Activated T-helper 17 cell treated with anti-CD3 and anti-CD28 coated beads, Interleukin-2, amount 50 U/mL, for 72 hours (primary cell): ENCODE measurements around the gene SF3B3. TPM values are rescaled to one million over a fixed set of nuclear protein-coding genes. Genes with fewer than 3 reads are reported as not detected.
"Not testable (repeated sequence)": the region's sequence is repeated elsewhere in the genome, so short reads cannot be mapped to it uniquely, and the experiment has no call there.

Source experiments
- ATAC-seq: fragments of 150-1000 bp; cut with Tn5 transposase; replicated peaks from 2 replicates; pipeline ENCODE4 v1.10.0; 2021; ENCODE audit warnings: mild to moderate bottlenecking, moderate library complexity
- H3K27ac Mint-ChIP-seq: one replicate; pipeline ENCODE4 v1.8.0; 2022; ENCODE audit warnings: mixed read lengths
- H3K27me3 Mint-ChIP-seq: one replicate; pipeline ENCODE4 v1.8.0; 2022; ENCODE audit warnings: mixed read lengths
- H3K36me3 Mint-ChIP-seq: one replicate; pipeline ENCODE4 v1.8.0; 2022; ENCODE audit warnings: low read depth, mild to moderate bottlenecking, mixed read lengths
- H3K4me1 Mint-ChIP-seq: one replicate; pipeline ENCODE4 v1.8.0; 2022; ENCODE audit warnings: mixed read lengths
- H3K4me3 Mint-ChIP-seq: one replicate; pipeline ENCODE4 v1.8.0; 2022; ENCODE audit warnings: mild to moderate bottlenecking, mixed read lengths
- H3K9me3 Mint-ChIP-seq: one replicate; pipeline ENCODE4 v1.8.0; 2022; ENCODE audit warnings: mixed read lengths
- total RNA-seq, 2 donors: library from RNA; stranded (reverse); gene quantifications; one replicate each; pipeline ENCODE4 v1.2.3, GENCODE V29; 2022

The SF3B3 gene
- total RNA-seq, 2 donors from 2014 or later: 343 to 576 TPM

- H3K9me3 Mint-ChIP-seq: no peaks in the 10 kb centered on the region
- H3K27me3 Mint-ChIP-seq: no peaks in the 10 kb centered on the region
- peaks cover 21% of the 10 kb centered on the region for H3K4me1 Mint-ChIP-seq
- H3K27ac Mint-ChIP-seq: peak overlapping the region; percentile 79
- ATAC-seq: no peak
- peak overlapping the region; percentile 100 for H3K4me3 Mint-ChIP-seq
- H3K36me3 Mint-ChIP-seq: peaks cover 94% of the 10 kb centered on the region
Observed at GRCh38 chr16:70527315-70527996, 3.8 kb downstream of the SF3B3 start.

- no peaks in the 10 kb centered on the region for H3K9me3 Mint-ChIP-seq
Observed at GRCh38 chr16:70529051-70529777, 5.6 kb downstream of the SF3B3 start.

GRCh38 chr16:70529954-70530353 is 6.3 kb downstream of the SF3B3 start:
- H3K4me1 Mint-ChIP-seq: peaks cover 30% of the 10 kb centered on the region
- not testable (repeated sequence) for H3K27me3 Mint-ChIP-seq, H3K27ac Mint-ChIP-seq, H3K4me3 Mint-ChIP-seq, ATAC-seq, H3K9me3 Mint-ChIP-seq
- peaks cover 100% of the 10 kb centered on the region for H3K36me3 Mint-ChIP-seq

More at GRCh38 chr16:70529051-70529777, 5.6 kb downstream of the SF3B3 start:
- Mint-ChIP-seq H3K4me3 (peak overlapping the region; percentile 100), H3K27me3 (no peaks in the 10 kb centered on the region), H3K27ac (peak overlapping the region; percentile 38), H3K36me3 (peaks cover 100% of the 10 kb centered on the region), H3K4me1 (peaks cover 28% of the 10 kb centered on the region)
- ATAC-seq: no peak

- Mint-ChIP-seq H3K27me3 (no peaks in the 10 kb centered on the region), H3K4me3 (no peak overlapping the region), H3K27ac (peak overlapping the region; percentile 14), H3K9me3 (no peaks in the 10 kb centered on the region), H3K4me1 (peaks cover 22% of the 10 kb centered on the region), H3K36me3 (peaks cover 100% of the 10 kb centered on the region)
- ATAC-seq: no peak
Observed at GRCh38 chr16:70534971-70535370, 11.4 kb downstream of the SF3B3 start.

GRCh38 chr16:70540994-70541393 is 17.4 kb downstream of the SF3B3 start:
- H3K9me3 Mint-ChIP-seq: no peaks in the 10 kb centered on the region
- no peak for ATAC-seq
- no peak overlapping the region for H3K27ac Mint-ChIP-seq
- no peak overlapping the region for H3K4me3 Mint-ChIP-seq
- peaks cover 11% of the 10 kb centered on the region for H3K4me1 Mint-ChIP-seq
- H3K36me3 Mint-ChIP-seq: peaks cover 100% of the 10 kb centered on the region
- H3K27me3 Mint-ChIP-seq: no peaks in the 10 kb centered on the region

GRCh38 chr16:70544548-70544947 is 20.9 kb downstream of the SF3B3 start:
- no peaks in the 10 kb centered on the region for H3K27me3 Mint-ChIP-seq
- H3K4me1 Mint-ChIP-seq: no peaks in the 10 kb centered on the region
- no peaks in the 10 kb centered on the region for H3K9me3 Mint-ChIP-seq
- peaks cover 100% of the 10 kb centered on the region for H3K36me3 Mint-ChIP-seq
- H3K27ac Mint-ChIP-seq: no peak overlapping the region
- no peak for ATAC-seq
- H3K4me3 Mint-ChIP-seq: no peak overlapping the region

GRCh38 chr16:70548936-70549335 is 25.3 kb downstream of the SF3B3 start:
- H3K9me3 Mint-ChIP-seq: no peaks in the 10 kb centered on the region
- H3K27me3 Mint-ChIP-seq: no peaks in the 10 kb centered on the region
- peaks cover 100% of the 10 kb centered on the region for H3K36me3 Mint-ChIP-seq
- peak overlapping the region; percentile 15 for H3K27ac Mint-ChIP-seq
- H3K4me1 Mint-ChIP-seq: peaks cover 5% of the 10 kb centered on the region
- H3K4me3 Mint-ChIP-seq: no peak overlapping the region
- ATAC-seq: no peak

GRCh38 chr16:70550082-70550481 is 26.5 kb downstream of the SF3B3 start:
- Mint-ChIP-seq H3K4me1 (peaks cover 5% of the 10 kb centered on the region), H3K36me3 (peaks cover 100% of the 10 kb centered on the region), H3K27ac (no peak overlapping the region), H3K4me3 (no peak overlapping the region), H3K27me3 (no peaks in the 10 kb centered on the region), H3K9me3 (no peaks in the 10 kb centered on the region)
- no peak for ATAC-seq

GRCh38 chr16:70551788-70552187 is 28.2 kb downstream of the SF3B3 start:
- Mint-ChIP-seq H3K9me3 (no peaks in the 10 kb centered on the region), H3K4me3 (no peak overlapping the region), H3K27ac (no peak overlapping the region), H3K36me3 (peaks cover 100% of the 10 kb centered on the region), H3K27me3 (no peaks in the 10 kb centered on the region), H3K4me1 (peaks cover 5% of the 10 kb centered on the region)
- ATAC-seq: no peak

GRCh38 chr16:70552675-70553074 is 29.1 kb downstream of the SF3B3 start:
- ATAC-seq: no peak
- Mint-ChIP-seq H3K27ac (no peak overlapping the region), H3K27me3 (no peaks in the 10 kb centered on the region), H3K36me3 (peaks cover 100% of the 10 kb centered on the region), H3K4me1 (peaks cover 5% of the 10 kb centered on the region), H3K9me3 (no peaks in the 10 kb centered on the region), H3K4me3 (no peak overlapping the region)

GRCh38 chr16:70553645-70554044 is 30.0 kb downstream of the SF3B3 start:
- ATAC-seq: no peak
- no peaks in the 10 kb centered on the region for H3K27me3 Mint-ChIP-seq
- no peak overlapping the region for H3K4me3 Mint-ChIP-seq
- no peaks in the 10 kb centered on the region for H3K9me3 Mint-ChIP-seq
- peaks cover 100% of the 10 kb centered on the region for H3K36me3 Mint-ChIP-seq
- peaks cover 5% of the 10 kb centered on the region for H3K4me1 Mint-ChIP-seq
- no peak overlapping the region for H3K27ac Mint-ChIP-seq

GRCh38 chr16:70556063-70556462 is 32.4 kb downstream of the SF3B3 start:
- ATAC-seq: no peak
- no peaks in the 10 kb centered on the region for H3K4me1 Mint-ChIP-seq
- H3K4me3 Mint-ChIP-seq: no peak overlapping the region
- peaks cover 100% of the 10 kb centered on the region for H3K36me3 Mint-ChIP-seq
- H3K27ac Mint-ChIP-seq: no peak overlapping the region
- H3K27me3 Mint-ChIP-seq: no peaks in the 10 kb centered on the region
- no peaks in the 10 kb centered on the region for H3K9me3 Mint-ChIP-seq

- Mint-ChIP-seq H3K9me3 (no peaks in the 10 kb centered on the region), H3K4me3 (no peak overlapping the region), H3K4me1 (no peaks in the 10 kb centered on the region), H3K36me3 (peaks cover 100% of the 10 kb centered on the region), H3K27me3 (no peaks in the 10 kb centered on the region), H3K27ac (no peak overlapping the region)
- no peak for ATAC-seq
Observed at GRCh38 chr16:70561623-70562022, 38.0 kb downstream of the SF3B3 start.

GRCh38 chr16:70563636-70564035 is 40.0 kb downstream of the SF3B3 start:
- H3K27me3 Mint-ChIP-seq: no peaks in the 10 kb centered on the region
- no peak overlapping the region for H3K27ac Mint-ChIP-seq
- H3K9me3 Mint-ChIP-seq: no peaks in the 10 kb centered on the region
- H3K4me1 Mint-ChIP-seq: no peaks in the 10 kb centered on the region
- no peak overlapping the region for H3K4me3 Mint-ChIP-seq
- ATAC-seq: no peak
- H3K36me3 Mint-ChIP-seq: peaks cover 100% of the 10 kb centered on the region

- ATAC-seq: no peak
Observed at GRCh38 chr16:70565053-70565452, 41.4 kb downstream of the SF3B3 start.

More at GRCh38 chr16:70565053-70565452, 41.4 kb downstream of the SF3B3 start:
- Mint-ChIP-seq H3K27ac (no peak overlapping the region), H3K4me1 (no peaks in the 10 kb centered on the region), H3K27me3 (no peaks in the 10 kb centered on the region), H3K9me3 (no peaks in the 10 kb centered on the region), H3K36me3 (peaks cover 100% of the 10 kb centered on the region), H3K4me3 (no peak overlapping the region)
